ENCODE measurements around the gene EPHB4. TPM values are rescaled to one million over a fixed set of nuclear protein-coding genes. Genes with fewer than 3 reads are reported as not detected.

The EPHB4 gene
- total RNA-seq, 1 experiment from 2014 or later: 192 TPM

DNA sequence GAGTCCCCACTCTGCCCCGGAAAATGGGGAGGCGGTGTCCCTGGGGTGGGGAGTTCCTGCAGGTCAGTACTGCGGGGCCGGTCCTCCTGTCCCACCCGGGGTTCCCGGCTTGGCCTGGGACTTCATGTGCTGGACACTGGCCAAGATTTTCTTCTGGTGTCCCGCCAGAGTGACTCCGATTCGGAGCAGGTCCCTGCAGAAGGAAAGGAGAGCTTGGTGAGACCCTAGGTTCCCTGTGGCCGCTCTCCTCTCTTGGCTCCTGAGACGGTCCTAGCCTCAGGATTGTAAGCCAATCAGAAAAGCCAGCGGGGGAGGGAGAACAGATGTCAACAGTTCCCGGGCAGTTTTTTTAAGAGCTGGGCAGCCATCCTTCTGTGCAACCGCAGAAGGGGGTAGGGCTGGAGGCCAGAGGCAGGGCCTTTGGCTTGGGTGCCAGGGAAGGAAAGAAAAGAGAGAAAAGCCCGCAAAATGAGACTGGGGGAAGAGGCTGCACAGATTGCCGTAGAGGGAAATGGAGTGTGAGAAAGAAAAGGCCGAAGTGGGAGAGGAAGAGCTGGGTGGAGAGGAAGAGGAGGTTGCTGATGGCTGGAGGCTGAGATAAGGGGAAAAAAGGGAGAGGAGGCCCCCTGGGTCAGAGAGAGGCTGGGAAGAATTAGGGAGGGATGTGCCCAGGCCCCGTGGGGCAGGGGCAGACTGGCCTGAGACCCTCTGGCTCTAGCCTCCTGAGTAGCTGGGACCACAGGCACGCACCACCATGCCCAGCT, 23.7 kb downstream of the EPHB4 start:
- H3K27me3 ChIP-seq (ENCODE audit: control insufficient read depth, insufficient read depth, low read length): no peaks in the 10 kb centered on the region
- TF ChIP-seq CTCF (IDR thresholded peaks at IDR 0.05) (no peak), REST (IDR thresholded peaks at IDR 0.05; ENCODE audit: insufficient read depth in 1 of 2, low read depth in 2 of 2, low read length in 1 of 2) (no peak), TCF7L2 (IDR thresholded peaks at IDR 0.05; ENCODE audit: low read depth, low read length) (no peak), SIN3A (IDR thresholded peaks at IDR 0.05; ENCODE audit: borderline replicate concordance, insufficient read depth, low read depth, low read length) (no peak), POLR2AphosphoS5 (IDR thresholded peaks at IDR 0.05; ENCODE audit: low read depth, low read length) (no peak; the same call in 1 of the 2 replicates)
- H3K4me3 ChIP-seq (ENCODE audit: low read depth in 2 of 2, low read length in 2 of 2): no peak overlapping the region
- H3K27ac ChIP-seq (ENCODE audit: low read length): peak overlapping the region; percentile 99
- in situ Hi-C loops (cut with HindIII; ENCODE audit: low pct_unique_long_range_greater_than_20kb, low sequenced_read_pairs) (no loop called here), intact Hi-C loops (cut with micrococcal nuclease; ENCODE audit: unreplicated experiment) (loop anchor here (5.0 kb wide), 1 partner anchor 49 kb away; the partner anchor contains the start of gene SLC12A9)
- BruUV-seq (replicated peaks): no TSS peak
- ATAC-seq: peak; percentile 63
- POLR2A ChIA-PET: interaction anchor here (0.7 kb wide), 1 partner anchor 206 kb away, joined by 9 read pairs; no protein-coding TSS in a partner anchor
- H3K36me3 ChIP-seq (ENCODE audit: control insufficient read depth, insufficient read depth, low read length): no peaks in the 10 kb centered on the region
- no peaks in the 10 kb centered on the region for H3K9me3 ChIP-seq (ENCODE audit: control insufficient read depth, insufficient read depth, low read depth, low read length)
- DNase-seq (ENCODE audit: low read depth, low spot score): no peak
- CTCF ChIA-PET: interaction anchor here (2.1 kb wide), 1 partner anchor 49 kb away, joined by 6 read pairs; the partner anchor contains the start of gene SLC12A9
- peaks cover 59% of the 10 kb centered on the region for H3K4me1 ChIP-seq (ENCODE audit: control insufficient read depth, insufficient read depth, low read length)

GRCh38 chr7:100802951-100803350, 24.4 kb downstream of the EPHB4 start:
- Histone ChIP-seq H3K36me3 (ENCODE audit: control insufficient read depth, insufficient read depth, low read length) (no peaks in the 10 kb centered on the region), H3K4me3 (ENCODE audit: low read depth in 2 of 2, low read length in 2 of 2) (no peak overlapping the region), H3K4me1 (ENCODE audit: control insufficient read depth, insufficient read depth, low read length) (peaks cover 59% of the 10 kb centered on the region), H3K27me3 (ENCODE audit: control insufficient read depth, insufficient read depth, low read length) (no peaks in the 10 kb centered on the region), H3K27ac (ENCODE audit: low read length) (peak overlapping the region; percentile 99), H3K9me3 (ENCODE audit: control insufficient read depth, insufficient read depth, low read depth, low read length) (no peaks in the 10 kb centered on the region)
- DNase-seq (ENCODE audit: low read depth, low spot score): no peak
- in situ Hi-C loops (cut with HindIII; ENCODE audit: low pct_unique_long_range_greater_than_20kb, low sequenced_read_pairs) (no loop called here), intact Hi-C loops (cut with micrococcal nuclease; ENCODE audit: unreplicated experiment) (loop anchor here (5.0 kb wide), 1 partner anchor 49 kb away; the partner anchor contains the start of gene SLC12A9)
- ATAC-seq: no peak
- ChIA-PET CTCF (interaction anchor here (0.6 to 2.1 kb wide), 2 partner anchors 49 to 239 kb away, joined by 4 to 6 read pairs; partner anchors contain the start of gene SLC12A9), POLR2A (no interaction called here)
- TF ChIP-seq REST (IDR thresholded peaks at IDR 0.05; ENCODE audit: insufficient read depth in 1 of 2, low read depth in 2 of 2, low read length in 1 of 2) (no peak), CTCF (IDR thresholded peaks at IDR 0.05) (no peak), POLR2AphosphoS5 (IDR thresholded peaks at IDR 0.05; ENCODE audit: low read depth, low read length) (no peak), SIN3A (IDR thresholded peaks at IDR 0.05; ENCODE audit: borderline replicate concordance, insufficient read depth, low read depth, low read length) (no peak), TCF7L2 (IDR thresholded peaks at IDR 0.05; ENCODE audit: low read depth, low read length) (no peak)
- BruUV-seq (replicated peaks): no TSS peak

Data from Panc1 (cell line).